Stimulated activated CD8-positive, alpha-beta memory T cell treated with anti-CD3 and anti-CD28 coated beads, Interleukin-15, amount 100 ng/mL, for 4 hours (primary cell): Measurements from ENCODE around the gene ZNF592.
A peak's percentile ranks its signal among the peaks of the same experiment; 100 is the strongest.
"Not testable (repeated sequence)": the region's sequence is repeated elsewhere in the genome, so short reads cannot be mapped to it uniquely, and the experiment has no call there.

Experiments used
- DNase-seq, 2 donors: peaks; one replicate each; pipeline ENCODE4 v3.0.0-alpha.2; 2020; ENCODE audit warnings: low read depth in 2 of 2

The ZNF592 gene

DNA sequence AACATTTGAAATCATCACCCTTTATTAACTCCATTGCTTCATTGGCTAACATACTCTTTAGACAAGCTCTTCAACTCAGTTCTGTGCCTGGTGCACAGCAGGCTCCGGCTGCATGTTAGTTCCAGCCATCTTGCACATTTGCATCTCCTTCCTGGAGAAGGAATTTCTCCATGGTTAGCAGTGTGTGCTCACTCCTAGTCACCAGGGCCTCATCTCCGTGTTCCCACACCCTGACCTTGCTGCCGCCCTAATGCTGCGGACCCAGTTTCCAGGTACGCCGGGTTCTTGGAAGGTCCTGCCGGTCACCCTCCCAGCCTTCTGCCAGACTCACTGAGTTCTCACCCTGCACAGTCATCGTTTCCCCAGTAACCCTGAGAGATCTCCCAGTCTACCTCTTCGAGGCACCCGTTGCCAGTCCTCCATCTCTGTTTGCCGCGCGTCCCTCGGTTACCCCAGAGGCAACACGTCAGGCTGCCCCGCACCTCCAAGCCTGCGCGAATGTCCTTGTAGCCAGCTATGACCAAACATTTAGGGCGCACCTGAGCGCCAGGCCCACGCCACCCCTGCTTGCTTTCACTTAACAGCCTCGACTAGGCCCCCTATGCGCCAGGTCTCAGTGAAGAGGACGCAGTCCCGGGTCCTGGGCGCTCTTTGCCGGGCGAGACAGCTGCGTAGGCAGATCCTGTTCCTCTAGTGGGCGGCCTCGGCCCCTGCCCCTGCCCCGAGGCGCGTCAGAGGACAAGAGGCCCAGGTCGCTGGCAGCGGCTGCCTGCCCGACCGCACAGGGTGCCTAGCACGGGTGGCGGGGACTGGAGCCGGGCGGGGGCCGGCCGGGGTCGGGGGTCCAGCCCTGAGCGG, 747 bp upstream of the ZNF592 start:
- peak; percentile 43 to 48 for DNase-seq

- peak in 1 of 2 donors; percentile 22 for DNase-seq
Measured at GRCh38 chr15:84749111-84749991, 959 bp downstream of the ZNF592 start.

- no peak for DNase-seq
Measured at GRCh38 chr15:84750583-84751092, 2.2 kb downstream of the ZNF592 start.

DNA sequence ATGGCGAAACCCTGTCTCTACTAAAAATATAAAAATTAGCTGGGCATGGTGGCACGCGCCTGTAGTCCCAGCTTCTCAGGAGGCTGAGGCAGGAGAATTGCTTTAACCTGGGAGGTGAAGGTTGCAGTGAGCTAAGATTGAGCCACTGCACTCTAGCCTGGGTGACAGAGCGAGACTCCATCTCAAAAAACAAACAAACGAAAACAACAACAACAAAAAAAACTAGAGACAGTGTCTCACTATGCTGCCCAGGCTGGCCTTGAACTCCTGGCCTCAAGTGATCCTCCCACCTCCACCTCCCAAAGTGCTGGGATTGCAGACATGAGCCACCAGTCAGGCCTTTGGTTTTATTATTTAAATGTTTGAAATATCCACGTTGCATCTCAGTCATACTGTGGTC, 3.3 kb downstream of the ZNF592 start:
- not testable (repeated sequence) for DNase-seq

DNA sequence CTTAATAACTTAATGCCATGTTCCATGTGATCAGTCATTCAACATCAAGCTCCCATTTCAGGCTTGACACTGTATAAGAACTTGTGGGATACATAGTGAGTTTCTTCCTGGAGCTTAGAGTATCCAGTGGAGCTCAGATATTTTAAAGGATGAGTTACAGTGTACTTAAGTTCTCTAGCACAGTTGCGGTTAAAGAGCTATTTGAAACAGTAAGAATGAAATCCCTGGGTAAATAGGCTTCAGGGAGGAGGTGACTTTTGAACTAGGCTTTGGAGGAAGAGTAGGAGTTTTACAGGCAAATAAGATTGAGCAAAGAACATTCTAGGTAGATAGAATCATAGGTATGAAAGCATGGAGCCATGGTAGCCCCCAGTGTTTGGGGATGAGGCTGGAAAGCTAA, 3.8 kb downstream of the ZNF592 start:
- no peak for DNase-seq

GRCh38 chr15:84752700-84753099, 4.3 kb downstream of the ZNF592 start:
- DNase-seq = no peak

GRCh38 chr15:84754889-84755288, 6.5 kb downstream of the ZNF592 start:
- DNase-seq = not testable (repeated sequence)

DNA sequence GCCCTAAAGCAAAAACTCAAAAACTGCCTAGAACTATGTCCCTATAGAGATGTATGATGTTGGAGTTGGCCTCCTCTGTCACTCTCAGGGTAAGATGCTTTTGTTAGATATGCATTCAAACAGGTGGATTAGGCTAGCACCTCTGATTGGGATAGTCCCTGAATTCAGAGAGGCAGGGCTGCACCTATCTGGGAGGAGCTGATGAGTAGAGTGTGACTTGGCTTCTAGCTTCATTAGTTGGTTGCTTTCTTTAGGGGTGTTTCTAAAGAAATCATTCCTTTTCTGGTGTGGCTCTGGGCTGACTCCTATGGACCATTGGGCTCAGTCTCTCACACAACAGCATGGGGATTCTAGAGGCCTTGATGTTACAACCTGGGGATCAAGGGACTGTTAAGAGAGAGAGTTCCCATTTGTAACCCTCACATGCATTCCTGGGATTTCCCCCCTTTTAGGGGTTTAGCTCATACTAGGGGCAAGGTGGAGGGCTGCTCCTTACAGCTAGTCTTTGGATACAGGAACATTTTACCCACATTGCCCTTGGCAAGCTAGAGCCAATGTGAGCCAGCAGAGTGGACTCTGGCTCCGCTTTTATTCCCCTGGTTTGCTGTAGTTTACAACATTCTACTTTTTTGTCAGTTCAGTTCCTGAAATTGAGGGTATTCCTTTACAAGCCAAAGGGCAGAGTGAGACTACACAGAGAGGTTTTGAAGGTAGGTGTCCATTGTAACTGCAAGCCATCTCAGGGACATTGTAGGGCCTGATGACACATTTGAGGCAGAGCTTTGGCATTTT, 7.5 kb downstream of the ZNF592 start:
- no peak for DNase-seq

DNA sequence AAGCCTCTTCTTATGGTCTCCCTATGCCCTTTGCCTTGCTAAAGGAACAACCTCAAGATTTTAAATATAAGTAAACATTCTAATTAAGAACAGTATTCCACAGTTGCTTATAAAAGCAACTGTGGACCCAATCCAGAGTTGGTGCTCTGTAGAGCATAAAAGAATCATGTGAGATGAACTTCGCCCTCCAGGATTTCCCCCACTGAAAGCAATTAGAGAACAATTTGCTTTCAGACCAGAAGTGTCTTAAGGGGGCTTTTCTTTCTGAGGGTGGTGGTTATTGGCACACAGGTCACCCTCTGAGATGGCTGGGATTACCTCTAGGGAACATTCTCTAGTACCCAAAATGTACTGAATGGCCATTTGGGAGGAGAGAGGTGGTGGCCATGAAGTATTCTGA, 10.6 kb downstream of the ZNF592 start:
- no peak for DNase-seq

GRCh38 chr15:84760219-84760618, 11.8 kb downstream of the ZNF592 start:
- DNase-seq = no peak

DNA sequence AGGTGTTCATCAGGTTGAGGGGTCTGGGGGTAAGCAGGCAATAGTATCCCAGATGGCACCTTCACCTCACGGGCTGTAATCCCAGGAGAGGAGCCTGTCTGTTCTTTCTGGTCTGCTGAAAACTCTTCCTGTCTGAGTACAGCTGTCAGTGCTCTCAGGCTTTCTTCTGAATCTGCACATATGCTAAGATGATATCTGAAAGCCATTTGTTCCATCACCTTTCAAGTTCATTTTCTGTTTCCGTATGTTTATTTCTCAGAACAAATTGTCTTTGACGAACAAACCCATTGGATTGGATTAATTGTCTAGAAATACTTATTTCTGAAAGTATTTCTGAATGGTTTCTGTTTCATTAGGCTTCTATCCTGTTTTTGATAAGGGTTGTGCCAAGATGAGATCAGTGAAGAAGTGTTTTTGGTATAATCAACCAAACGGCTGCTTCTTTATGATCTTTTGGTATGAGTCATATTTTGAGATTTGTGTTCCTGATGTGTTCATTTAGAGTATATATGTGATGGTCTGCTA, 13.3 kb downstream of the ZNF592 start:
- no peak for DNase-seq

DNA sequence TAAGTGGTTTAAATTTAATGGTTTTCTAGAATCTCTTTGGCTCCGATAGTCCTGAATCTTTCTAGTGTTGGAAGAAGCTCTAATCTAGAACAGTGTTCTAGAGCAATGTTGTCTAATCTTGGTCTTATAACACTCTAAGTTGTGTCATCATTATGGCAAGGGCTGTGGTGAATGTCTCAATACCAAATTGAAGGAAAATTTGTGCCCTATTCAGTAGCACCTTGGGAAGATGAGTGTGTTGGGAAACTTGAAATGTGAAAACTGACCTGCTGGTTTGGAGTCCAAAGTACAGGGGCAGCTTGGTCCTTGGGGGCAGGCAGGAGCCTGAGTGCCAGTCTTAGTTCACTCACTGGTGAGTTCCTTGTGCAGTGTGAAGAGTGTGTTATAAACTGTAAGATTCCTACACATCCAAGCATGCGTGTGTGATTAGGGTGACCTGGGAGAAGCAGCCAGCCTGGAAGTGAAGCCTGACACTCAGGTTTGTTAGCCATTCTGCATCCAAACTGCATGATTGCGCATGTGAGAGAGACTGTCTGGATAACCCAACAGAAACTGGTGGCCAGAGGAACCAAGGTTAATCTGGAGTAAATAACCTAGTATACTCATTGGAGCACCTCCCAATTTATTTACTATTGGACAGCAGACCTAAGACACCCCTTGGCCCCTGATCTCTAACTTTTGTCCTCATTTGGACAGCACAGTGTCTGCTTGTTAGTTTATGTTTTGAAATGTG, 14.6 kb downstream of the ZNF592 start:
- no peak for DNase-seq

DNA sequence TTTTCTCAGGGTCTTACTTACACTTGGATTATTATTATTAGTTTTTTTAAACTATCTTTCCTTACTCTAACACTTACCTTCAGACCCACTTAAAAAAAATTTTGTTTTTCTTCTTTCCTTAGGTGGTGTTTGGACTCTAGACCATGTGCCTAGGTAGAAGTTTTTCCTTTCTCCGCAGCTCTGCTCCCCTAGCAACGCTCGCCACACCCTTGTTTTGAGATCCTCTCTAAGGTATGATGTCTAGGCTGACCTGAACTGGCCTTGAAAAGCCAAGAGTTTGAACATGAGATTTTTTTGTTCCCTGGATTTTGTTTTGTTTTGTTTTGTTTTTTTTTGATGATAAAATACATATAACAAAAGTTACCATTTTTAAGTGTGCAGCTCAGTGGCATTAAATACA, 16.2 kb downstream of the ZNF592 start:
- no peak for DNase-seq

- no peak for DNase-seq
Measured at GRCh38 chr15:84764989-84765388, 16.6 kb downstream of the ZNF592 start.

DNA sequence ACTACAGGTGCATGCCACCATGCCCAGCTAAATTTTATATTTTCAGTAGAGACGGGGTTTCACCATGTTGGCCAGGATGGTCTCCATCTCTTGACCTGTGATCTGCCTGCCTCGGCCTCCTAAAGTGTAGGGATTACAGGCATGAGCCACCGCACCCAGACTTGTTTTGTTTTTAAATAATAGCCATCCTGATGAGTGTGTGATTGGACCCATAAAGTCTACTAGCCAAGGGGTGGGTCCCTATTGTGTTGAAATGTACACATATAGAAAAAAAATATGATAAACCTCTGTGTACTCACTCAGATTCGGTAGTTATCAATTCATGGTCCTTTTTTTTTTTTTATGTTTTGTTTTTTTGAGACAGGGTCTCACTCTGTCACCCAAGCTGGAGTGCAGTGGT, 17.3 kb downstream of the ZNF592 start:
- DNase-seq = no peak

GRCh38 chr15:84766461-84767035, 18.2 kb downstream of the ZNF592 start:
- no peak for DNase-seq

GRCh38 chr15:84772031-84772430, 23.6 kb downstream of the ZNF592 start:
- no peak for DNase-seq

- no peak for DNase-seq
Measured at GRCh38 chr15:84772467-84772866, 24.1 kb downstream of the ZNF592 start.

GRCh38 chr15:84773716-84774115, 25.3 kb downstream of the ZNF592 start:
- no peak for DNase-seq

GRCh38 chr15:84775867-84776449, 27.6 kb downstream of the ZNF592 start:
- no peak for DNase-seq
